Adrenal gland (tissue), 12 donors: ENCODE results near the gene GALNT9. TPM values are rescaled to one million over a fixed set of nuclear protein-coding genes. Genes with fewer than 3 reads are reported as not detected.
A peak's percentile ranks its signal among the peaks of the same experiment; 100 is the strongest.

ENCODE experiments used
- DNase-seq, 7 donors: peaks; one replicate each; pipeline ENCODE4 v3.0.0-alpha.2; 2019 to 2020
- H3K27ac ChIP-seq, 5 donors: fragments of 200-600 bp; sonication (generic) in 4 of 5; 1 replicate in 3 of 5; 2 replicates in 2 of 5; pipeline versions ENCODE4 v1.5.1 to v1.8.0; 2016 to 2020; ENCODE audit warnings: mild to moderate bottlenecking in 1 of 5
- H3K27me3 ChIP-seq: fragments of 200-600 bp; 2 replicates; pipeline ENCODE4 v1.8.0; 2021
- H3K36me3 ChIP-seq, 2 donors: fragments of 200-600 bp; replicated peaks in 1 of 2; 1 replicate in 1 of 2; 2 replicates in 1 of 2; pipeline versions ENCODE4 v1.5.1 to v1.8.0; 2018 to 2022
- H3K4me1 ChIP-seq, 2 donors: fragments of 200-600 bp; replicated peaks in 1 of 2; 1 replicate in 1 of 2; 2 replicates in 1 of 2; pipeline versions ENCODE4 v1.5.1 to v1.8.0; 2018 to 2021
- H3K4me3 ChIP-seq, 4 donors: fragments of 200-600 bp; sonication (generic) in 3 of 4; one replicate each; pipeline ENCODE4 v1.5.1; 2016 to 2018
- H3K9me3 ChIP-seq, 3 donors: fragments of 200-600 bp; sonication (generic) in 1 of 3; replicated peaks in 1 of 3; 1 replicate in 2 of 3; 2 replicates in 1 of 3; pipeline versions ENCODE4 v1.5.1 to v1.8.0; 2016 to 2021
- POLR2A ChIP-seq, 2 donors: fragments of 450-650 bp; IDR thresholded peaks; one replicate each; pipeline ENCODE4 v1.6.1; 2017; ENCODE audit warnings: antibody characterized with exemption in 2 of 2, mild to moderate bottlenecking in 2 of 2, moderate library complexity in 1 of 2
- WGBS, 4 donors: extraction: QIAGEN DNeasy Blood & Tissue Kit in 2 of 4; methylation state at CpG; one replicate each; pipeline versions ENCODE4 v1.1.5 to v1.1.7; 2013 to 2017; 5-methylcytosine and 5-hydroxymethylcytosine counted together
- intact Hi-C, 2 donors: fragments of 100-400 bp; cut with DNase I; formaldehyde crosslinking; loops; one replicate each; pipeline versions ENCODE4 v1.14.1 to v1.15.0; 2022 to 2023
- polyA plus RNA-seq, 3 donors: library from polyadenylated mRNA; stranded (reverse); fragments of 200-250 nt in 2 of 3; fragments of 350-450 nt in 1 of 3; fragmentation: Illumina TruSeq in 1 of 3; extraction: RNeasy Lipid Tissue Mini Kit (QIAGEN cat#74804) in 1 of 3; gene quantifications; one replicate each; pipeline ENCODE4 v1.2.3, GENCODE V29; 2013 to 2014
- total RNA-seq, 9 donors: library from RNA; depleted of rRNA in 4 of 9; stranded (reverse); fragments of >200 nt in 4 of 9; fragments of 120-200 nt in 1 of 9; fragmentation: NEBNext Ultra II Directional in 1 of 9; extraction: Animal tissue kit (Norgen Biotek cat#: 25700) in 1 of 9; gene quantifications; one replicate each; pipeline versions ENCODE4 v1.1.0 to v1.2.4, GENCODE V29; 2013 to 2023
- TF ChIP-seq, protein P1 (sequence below), 6 experiments: fragments of 450-650 bp in 4 of 6; fragments of 200-600 bp in 2 of 6; sonication (generic) in 1 of 6; IDR thresholded peaks; 1 replicate in 5 of 6; 2 replicates in 1 of 6; pipeline versions ENCODE4 v1.5.1 to v1.8.0; 2016 to 2021; ENCODE audit warnings: antibody characterized with exemption in 6 of 6, mild to moderate bottlenecking in 2 of 6, moderate library complexity in 1 of 6
- donor health status: healthy with polysubstance abuse.
- donor health status: Bipolar disorder and iron deficiency.
- donor health status: DM: yes; HTN: yes; CAD: no.
- donor health status: DM: no; HTN: no; CAD: no.
- donor health status: DM: no; HTN: no; CAD: no.
- donor health status: DM: yes; HTN: yes; CAD: no.

The GALNT9 gene
- total and polyA plus RNA-seq, 12 donors: 0.44 to 7.8 (median 1.2) TPM; not detected in 1

DNA sequence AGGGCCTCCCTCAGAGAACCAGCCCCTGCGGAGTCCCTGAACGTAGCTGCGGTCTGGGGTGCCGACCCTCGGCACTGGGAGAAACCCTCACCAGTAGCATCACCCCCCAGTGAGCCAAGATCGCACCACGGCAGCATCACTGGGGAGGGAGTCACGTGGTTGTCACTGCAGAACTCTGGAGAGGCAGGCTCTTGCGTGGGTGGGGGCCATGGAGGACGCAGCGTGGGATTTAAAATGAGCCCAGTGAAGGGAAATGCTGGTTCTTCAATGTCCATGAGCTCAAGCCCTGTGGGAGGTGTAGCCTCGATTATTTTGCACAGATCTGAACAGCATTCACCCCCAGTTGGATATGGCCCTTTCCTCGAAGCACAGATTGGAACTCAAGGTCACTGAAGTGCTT lies 3.9 kb upstream of the GALNT9 start:
- Histone ChIP-seq H3K27me3 (peaks cover 50% of the 10 kb centered on the region), H3K4me3 (no peak overlapping the region), H3K9me3 (no peaks in the 10 kb centered on the region), H3K4me1 (peaks cover under 1 to 1% of the 10 kb centered on the region in 2 donors), H3K36me3 (no peaks in the 10 kb centered on the region), H3K27ac (no peak overlapping the region)
- DNase-seq: no peak
- WGBS, 4 donors: 58 to 81% (median 78%) methylated on average over 3 to 13 of the region's 13 CpGs
- intact Hi-C loops: no loop called here
- TF ChIP-seq POLR2A (IDR thresholded peaks at IDR 0.05): no peak
- TF ChIP-seq, protein P1, sequence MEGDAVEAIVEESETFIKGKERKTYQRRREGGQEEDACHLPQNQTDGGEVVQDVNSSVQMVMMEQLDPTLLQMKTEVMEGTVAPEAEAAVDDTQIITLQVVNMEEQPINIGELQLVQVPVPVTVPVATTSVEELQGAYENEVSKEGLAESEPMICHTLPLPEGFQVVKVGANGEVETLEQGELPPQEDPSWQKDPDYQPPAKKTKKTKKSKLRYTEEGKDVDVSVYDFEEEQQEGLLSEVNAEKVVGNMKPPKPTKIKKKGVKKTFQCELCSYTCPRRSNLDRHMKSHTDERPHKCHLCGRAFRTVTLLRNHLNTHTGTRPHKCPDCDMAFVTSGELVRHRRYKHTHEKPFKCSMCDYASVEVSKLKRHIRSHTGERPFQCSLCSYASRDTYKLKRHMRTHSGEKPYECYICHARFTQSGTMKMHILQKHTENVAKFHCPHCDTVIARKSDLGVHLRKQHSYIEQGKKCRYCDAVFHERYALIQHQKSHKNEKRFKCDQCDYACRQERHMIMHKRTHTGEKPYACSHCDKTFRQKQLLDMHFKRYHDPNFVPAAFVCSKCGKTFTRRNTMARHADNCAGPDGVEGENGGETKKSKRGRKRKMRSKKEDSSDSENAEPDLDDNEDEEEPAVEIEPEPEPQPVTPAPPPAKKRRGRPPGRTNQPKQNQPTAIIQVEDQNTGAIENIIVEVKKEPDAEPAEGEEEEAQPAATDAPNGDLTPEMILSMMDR (IDR thresholded peaks at IDR 0.05): no peak

DNA sequence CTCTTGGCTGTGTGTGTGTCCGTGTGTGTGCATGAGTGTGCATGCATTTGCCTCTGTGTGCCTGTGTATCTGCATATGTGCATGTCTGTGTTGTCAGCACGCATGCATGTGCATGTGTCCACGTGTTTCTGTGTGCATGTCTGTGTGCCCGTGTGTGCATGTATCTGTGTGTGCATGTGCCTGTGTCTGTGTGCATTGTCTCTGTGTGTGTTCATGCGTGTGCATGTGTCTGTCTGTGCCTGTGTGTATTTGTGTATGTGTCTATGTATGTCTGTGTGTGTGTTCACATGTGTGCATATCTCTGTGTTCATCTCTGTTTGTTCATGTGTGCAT lies 1.1 kb upstream of the GALNT9 start:
- peaks cover 43% of the 10 kb centered on the region for H3K27me3 ChIP-seq
- H3K27ac ChIP-seq: no peak overlapping the region
- no peaks in the 10 kb centered on the region for H3K36me3 ChIP-seq
- TF ChIP-seq, protein P1 (IDR thresholded peaks at IDR 0.05): no peak
- TF ChIP-seq POLR2A (IDR thresholded peaks at IDR 0.05): no peak
- peaks cover 9 to 17% of the 10 kb centered on the region in 2 donors for H3K4me1 ChIP-seq
- intact Hi-C loops: no loop called here
- no peak overlapping the region for H3K4me3 ChIP-seq
- 79 to 85% (median 80%) methylated on average over 5 of the region's 5 CpGs for WGBS, 4 donors
- no peaks in the 10 kb centered on the region for H3K9me3 ChIP-seq
- DNase-seq: no peak

DNA sequence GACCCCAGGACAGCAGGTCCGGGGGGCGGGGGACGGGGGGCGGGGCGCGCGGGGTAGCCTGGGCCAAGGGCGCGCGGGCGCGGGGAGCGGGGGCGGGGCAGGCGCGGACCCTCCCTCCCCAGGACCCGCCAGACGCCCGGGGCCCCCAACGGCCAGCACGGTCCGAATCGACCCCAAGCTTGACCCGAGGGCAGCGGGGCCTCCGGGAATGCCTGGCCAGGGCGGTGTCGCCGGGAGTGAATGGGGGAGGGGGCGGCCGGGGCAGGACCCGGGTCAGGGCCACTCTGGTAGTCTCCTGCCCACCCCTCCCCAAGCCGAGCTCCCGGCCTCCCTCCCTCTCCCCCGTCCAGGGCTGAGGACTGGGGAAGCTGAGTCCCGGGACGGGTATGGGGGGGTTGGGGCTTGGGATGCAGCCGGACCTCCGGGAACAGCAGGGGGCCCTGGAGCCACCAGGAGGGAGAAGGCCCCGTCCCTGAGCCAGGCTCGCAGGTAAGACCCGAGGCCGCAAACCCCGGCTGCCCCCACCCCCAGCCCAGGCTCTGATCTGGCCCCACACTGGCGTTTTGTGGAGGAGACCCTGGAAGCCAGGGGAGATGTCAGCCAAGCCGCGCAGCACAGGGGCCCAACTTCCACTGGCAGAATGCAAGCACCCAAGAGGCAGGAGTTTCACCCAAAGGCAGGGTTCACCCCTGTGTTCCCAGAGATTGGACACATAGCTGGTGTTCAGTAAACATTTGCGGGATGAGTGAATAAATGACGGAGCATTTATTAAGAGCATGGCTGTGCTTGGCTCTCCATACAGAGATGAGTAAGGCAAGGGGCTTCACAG lies 545 bp upstream of the GALNT9 start:
- H3K36me3 ChIP-seq: no peaks in the 10 kb centered on the region
- DNase-seq: no peak
- TF ChIP-seq, protein P1 (IDR thresholded peaks at IDR 0.05): no peak
- no peak for TF ChIP-seq POLR2A (IDR thresholded peaks at IDR 0.05)
- intact Hi-C loops: no loop called here
- WGBS, 4 donors: 7 to 59% (median 16%) methylated on average over 3 to 49 of the region's 49 CpGs
- peaks cover 43% of the 10 kb centered on the region for H3K27me3 ChIP-seq
- H3K9me3 ChIP-seq: no peaks in the 10 kb centered on the region
- H3K4me1 ChIP-seq: peaks cover 9 to 17% of the 10 kb centered on the region in 2 donors
- no peak overlapping the region for H3K27ac ChIP-seq
- H3K4me3 ChIP-seq: peak overlapping the region in 1 of 4 donors; percentile 27

DNA sequence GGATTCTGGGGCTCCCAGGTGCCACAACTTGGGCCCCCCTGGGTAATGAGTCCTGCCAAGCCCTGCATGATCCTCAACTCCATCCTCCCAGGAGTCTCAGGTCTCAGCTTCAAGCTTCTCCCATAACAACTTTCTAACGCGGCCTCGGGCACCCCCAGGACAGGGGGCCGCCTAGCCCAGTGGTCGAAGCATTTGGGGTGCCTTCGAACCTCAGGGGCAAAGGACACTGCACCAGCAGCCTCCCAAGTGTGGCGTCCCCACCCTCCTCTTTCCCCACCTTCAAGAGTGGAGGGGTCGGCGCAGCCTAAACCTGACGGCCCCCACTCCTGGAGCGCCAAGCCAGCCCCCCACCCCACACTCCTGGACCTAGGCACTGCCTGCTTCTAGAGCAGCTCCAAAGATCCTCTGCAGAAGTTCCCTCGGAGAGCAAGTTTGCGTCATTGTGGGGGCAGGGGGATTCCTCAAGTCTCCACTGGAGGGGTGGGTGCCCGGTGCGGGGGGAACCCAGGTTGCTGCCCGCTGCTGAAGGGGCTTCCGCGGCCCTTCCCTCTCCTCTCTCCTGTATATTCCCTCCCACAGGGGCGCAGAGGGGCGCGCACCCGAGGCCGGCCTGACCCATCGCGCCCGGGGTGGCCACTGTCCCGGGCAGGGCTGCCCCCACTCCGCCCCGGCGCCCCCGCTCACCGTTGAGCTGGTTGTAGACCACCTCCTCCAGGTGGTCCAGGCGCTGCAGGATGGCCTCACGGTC lies 933 bp downstream of the GALNT9 start:
- Histone ChIP-seq H3K9me3 (no peaks in the 10 kb centered on the region), H3K27ac (peak overlapping the region in 2 of 5 donors; percentile 77 to 92), H3K36me3 (no peaks in the 10 kb centered on the region), H3K4me1 (peaks cover 9 to 17% of the 10 kb centered on the region in 2 donors), H3K4me3 (peak overlapping the region in 1 of 4 donors; percentile 27), H3K27me3 (peaks cover 35% of the 10 kb centered on the region)
- no peak for DNase-seq
- TF ChIP-seq, protein P1 (IDR thresholded peaks at IDR 0.05): no peak
- no peak for TF ChIP-seq POLR2A (IDR thresholded peaks at IDR 0.05)
- intact Hi-C loops: no loop called here
- WGBS, 4 donors: 40 to 60% (median 44%) methylated on average over 1 to 34 of the region's 34 CpGs
